Large intestine (tissue), 12 donors: ENCODE data around the gene CST5. TPM values are rescaled to one million over a fixed set of nuclear protein-coding genes. Genes with fewer than 3 reads are reported as not detected.

Experiments used
- DNase-seq, 2 donors: peaks; one replicate each; pipeline versions ENCODE4 v3.0.0 to v3.0.0-alpha.2; 2013
- H3K27ac ChIP-seq: one replicate; pipeline ENCODE4 v1.5.1; 2013; ENCODE audit warnings: low read length
- H3K27me3 ChIP-seq: 2 replicates; pipeline ENCODE4 v1.6.1; 2013; ENCODE audit warnings: low read length; ENCODE audit not compliant: control insufficient read depth, insufficient read depth
- H3K36me3 ChIP-seq: 2 replicates; pipeline ENCODE4 v1.6.1; 2013; ENCODE audit warnings: low read length; ENCODE audit not compliant: control insufficient read depth, insufficient read depth
- H3K4me1 ChIP-seq: one replicate; pipeline ENCODE4 v1.6.1; 2013; ENCODE audit warnings: low read length; ENCODE audit not compliant: control insufficient read depth, insufficient read depth
- H3K4me3 ChIP-seq: one replicate; pipeline ENCODE4 v1.5.1; 2013; ENCODE audit warnings: low read length
- H3K9me3 ChIP-seq: one replicate; pipeline ENCODE4 v1.6.1; 2013; ENCODE audit warnings: mild to moderate bottlenecking, low read depth, low read length, moderate library complexity; ENCODE audit not compliant: control insufficient read depth
- WGBS: methylation state at CpG from one replicate; pipeline ENCODE4 v1.1.5; 2013; ENCODE audit warnings: low lambda C conversion rate; ENCODE audit not compliant: insufficient coverage; 5-methylcytosine and 5-hydroxymethylcytosine counted together
- long read RNA-seq, 11 donors: transcript quantifications; one replicate each; lab custom pipeline, GENCODE V29; 2026
- polyA plus RNA-seq: library from polyadenylated mRNA; unstranded; fragments of 120-200 nt; gene quantifications from one replicate; pipeline ENCODE4 v1.2.1, GENCODE V29; 2013

The CST5 gene
- polyA plus RNA-seq = 0.19 TPM
- long read RNA-seq, donor 1 = 0 reads
- long read RNA-seq, donor 2 = 0 reads
- long read RNA-seq, donor 3 = 0 reads
- long read RNA-seq, donor 4 = 0 reads
- long read RNA-seq, donor 5 = 0 reads
- long read RNA-seq, donor 6 = 0 reads
- long read RNA-seq, donor 7 = 0 reads
- long read RNA-seq, donor 8 = 0 reads
- long read RNA-seq, donor 9 = 0 reads
- long read RNA-seq, donor 10 = 0 reads
- long read RNA-seq, donor 11 = 0 reads

- no peak within 1 kb of the TSS for H3K27ac ChIP-seq
- peaks cover 6% of the 10 kb centered on the region for H3K4me1 ChIP-seq
- H3K9me3 ChIP-seq = no peaks in the 10 kb centered on the region
- H3K27me3 ChIP-seq = no peaks in the 10 kb centered on the region
- no peak within 1 kb of the TSS for H3K4me3 ChIP-seq
- DNase-seq = no peak
- no CpG with 5 or more reads among the region's 7 CpGs for WGBS
- H3K36me3 ChIP-seq = no peaks in the 10 kb centered on the region
Measured at GRCh38 chr20:23879328-23879798, at the start of gene CST5. Gene CST5, minus strand, starts transcription at chr20:23879748. Its CDS starts 72 bp downstream, at chr20:23879676.

- Histone ChIP-seq H3K9me3 (no peaks in the 10 kb centered on the region), H3K27ac (no peak overlapping the region), H3K36me3 (no peaks in the 10 kb centered on the region), H3K4me1 (no peaks in the 10 kb centered on the region), H3K4me3 (no peak overlapping the region), H3K27me3 (peaks cover 3% of the 10 kb centered on the region)
- WGBS = no CpG with 5 or more reads among the region's 10 CpGs
- no peak for DNase-seq
Measured at GRCh38 chr20:23928788-23929187, 49.2 kb upstream of the CST5 start.

- H3K4me3 ChIP-seq = no peak overlapping the region
- no peak overlapping the region for H3K27ac ChIP-seq
- no peaks in the 10 kb centered on the region for H3K4me1 ChIP-seq
- H3K36me3 ChIP-seq = no peaks in the 10 kb centered on the region
- H3K9me3 ChIP-seq = no peaks in the 10 kb centered on the region
- peaks cover 3% of the 10 kb centered on the region for H3K27me3 ChIP-seq
- no CpG with 5 or more reads among the region's 9 CpGs for WGBS
- no peak for DNase-seq
Measured at GRCh38 chr20:23928353-23928752, 48.8 kb upstream of the CST5 start.

- H3K27ac ChIP-seq = no peak overlapping the region
- no peak for DNase-seq
- no peaks in the 10 kb centered on the region for H3K36me3 ChIP-seq
- peaks cover 3% of the 10 kb centered on the region for H3K27me3 ChIP-seq
- no peak overlapping the region for H3K4me3 ChIP-seq
- H3K4me1 ChIP-seq = no peaks in the 10 kb centered on the region
- no peaks in the 10 kb centered on the region for H3K9me3 ChIP-seq
- WGBS = no CpG with 5 or more reads among the region's 3 CpGs
Measured at GRCh38 chr20:23926944-23927872, 47.7 kb upstream of the CST5 start.

GRCh38 chr20:23926526-23926880, 47.0 kb upstream of the CST5 start:
- Histone ChIP-seq H3K9me3 (no peaks in the 10 kb centered on the region), H3K4me1 (no peaks in the 10 kb centered on the region), H3K4me3 (no peak overlapping the region), H3K27ac (no peak overlapping the region), H3K36me3 (no peaks in the 10 kb centered on the region), H3K27me3 (peaks cover 3% of the 10 kb centered on the region)
- DNase-seq = no peak
- no CpG with 5 or more reads among the region's 2 CpGs for WGBS

GRCh38 chr20:23925789-23926525, 46.4 kb upstream of the CST5 start:
- no peak overlapping the region for H3K4me3 ChIP-seq
- WGBS = no CpG with 5 or more reads among the region's 6 CpGs

GRCh38 chr20:23924751-23925150, 45.2 kb upstream of the CST5 start:
- WGBS = 83% methylated on average over 1 of the region's 2 CpGs
- no peaks in the 10 kb centered on the region for H3K9me3 ChIP-seq
- H3K4me1 ChIP-seq = no peaks in the 10 kb centered on the region
- DNase-seq = no peak
- no peak overlapping the region for H3K4me3 ChIP-seq
- peaks cover 3% of the 10 kb centered on the region for H3K27me3 ChIP-seq
- no peak overlapping the region for H3K27ac ChIP-seq
- H3K36me3 ChIP-seq = no peaks in the 10 kb centered on the region

More at GRCh38 chr20:23925789-23926525, 46.4 kb upstream of the CST5 start:
- no peak for DNase-seq
- Histone ChIP-seq H3K27me3 (peaks cover 3% of the 10 kb centered on the region), H3K36me3 (no peaks in the 10 kb centered on the region), H3K4me1 (no peaks in the 10 kb centered on the region), H3K27ac (no peak overlapping the region), H3K9me3 (no peaks in the 10 kb centered on the region)

- no CpG with 5 or more reads among the region's 7 CpGs for WGBS
- no peak for DNase-seq
Measured at GRCh38 chr20:23923891-23924435, 44.4 kb upstream of the CST5 start.

GRCh38 chr20:23923311-23923710, 43.8 kb upstream of the CST5 start:
- Histone ChIP-seq H3K4me3 (no peak overlapping the region), H3K9me3 (no peaks in the 10 kb centered on the region), H3K27me3 (no peaks in the 10 kb centered on the region), H3K36me3 (no peaks in the 10 kb centered on the region), H3K4me1 (no peaks in the 10 kb centered on the region), H3K27ac (no peak overlapping the region)
- 100% methylated on average over 1 of the region's 6 CpGs for WGBS
- DNase-seq = no peak

More at GRCh38 chr20:23923891-23924435, 44.4 kb upstream of the CST5 start:
- no peaks in the 10 kb centered on the region for H3K9me3 ChIP-seq
- H3K27me3 ChIP-seq = peaks cover 3% of the 10 kb centered on the region
- H3K4me1 ChIP-seq = no peaks in the 10 kb centered on the region
- no peak overlapping the region for H3K4me3 ChIP-seq
- H3K36me3 ChIP-seq = no peaks in the 10 kb centered on the region
- H3K27ac ChIP-seq = no peak overlapping the region
